SK-N-MC (cell line): ENCODE data around the gene RBKS.
A peak's percentile ranks its signal among the peaks of the same experiment; 100 is the strongest.
"Not testable (repeated sequence)": the region's sequence is repeated elsewhere in the genome, so short reads cannot be mapped to it uniquely, and the experiment has no call there.

Experiments used
- DNase-seq: peaks from one replicate; pipeline ENCODE4 v3.0.0-alpha.2; 2011; ENCODE audit warnings: low read depth, low spot score
- H3K27ac ChIP-seq: fragments of 200-600 bp; sonication (generic); 2 replicates; pipeline ENCODE4 v1.5.1; 2016; ENCODE audit warnings: mixed run types
- H3K36me3 ChIP-seq: fragments of 200-600 bp; sonication (generic); 2 replicates; pipeline ENCODE4 v1.6.1; 2017; ENCODE audit warnings: antibody characterized with exemption, low read length, mixed read lengths; ENCODE audit not compliant: insufficient read depth
- H3K4me3 ChIP-seq: fragments of 200-600 bp; sonication (generic); 2 replicates; pipeline ENCODE4 v1.5.1; 2016
- H3K9ac ChIP-seq: fragments of 200-600 bp; sonication (generic); 2 replicates; pipeline ENCODE4 v1.8.0; 2017; ENCODE audit warnings: mixed run types, mixed read lengths; ENCODE audit not compliant: insufficient read length
- H3K9me3 ChIP-seq: fragments of 200-600 bp; sonication (generic); 2 replicates; pipeline ENCODE4 v1.6.1; 2017; ENCODE audit warnings: low read depth, mild to moderate bottlenecking, antibody characterized with exemption, low read length, moderate library complexity, mixed read lengths
- EZH2 ChIP-seq: fragments of 200-600 bp; sonication (generic); IDR thresholded peaks from one replicate; pipeline ENCODE4 v1.6.1; 2017; ENCODE audit warnings: antibody characterized with exemption
- FOXP2 ChIP-seq: optimal IDR thresholded peaks from 2 replicates; pipeline ENCODE3; 2011; ENCODE audit warnings: mild to moderate bottlenecking, moderate library complexity; ENCODE audit not compliant: insufficient read depth; ENCODE audit errors: extremely low read length, control extremely low read depth
- POLR2AphosphoS5 ChIP-seq: IDR thresholded peaks from 2 replicates; pipeline ENCODE4 v1.6.1; 2012; ENCODE audit warnings: mild to moderate bottlenecking, low read depth, low read length, borderline replicate concordance

RBKS gene

DNA sequence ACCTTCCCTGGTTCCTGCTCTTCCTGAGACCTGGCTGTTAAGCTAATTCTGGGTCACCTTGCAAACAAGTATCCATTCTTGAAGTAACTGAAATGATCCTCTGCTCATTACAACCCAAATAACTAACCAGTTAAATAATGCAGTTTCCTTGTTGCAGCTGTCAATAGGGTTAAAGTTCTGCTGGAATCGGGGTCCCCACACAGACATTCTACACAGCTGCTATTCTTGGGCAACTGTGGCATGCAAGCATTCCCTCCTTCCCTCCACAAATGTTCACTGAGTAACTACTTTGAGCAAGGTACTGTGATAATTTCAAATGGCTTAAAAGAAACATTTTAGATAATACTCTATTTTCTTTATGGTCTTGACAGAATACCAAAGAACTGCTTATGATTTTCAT lies 17.1 kb downstream of the RBKS start:
- no peak overlapping the region for H3K27ac ChIP-seq
- H3K9ac ChIP-seq = no peak overlapping the region
- H3K36me3 ChIP-seq = no peaks in the 10 kb centered on the region
- TF ChIP-seq EZH2 (no peak), FOXP2 (no peak), POLR2AphosphoS5 (no peak)
- DNase-seq = no peak
- H3K9me3 ChIP-seq = no peaks in the 10 kb centered on the region
- no peak overlapping the region for H3K4me3 ChIP-seq

- no peak overlapping the region for H3K4me3 ChIP-seq
- H3K9ac ChIP-seq = no peak overlapping the region
- H3K9me3 ChIP-seq = no peaks in the 10 kb centered on the region
- no peaks in the 10 kb centered on the region for H3K36me3 ChIP-seq
- TF ChIP-seq EZH2 (no peak), FOXP2 (no peak), POLR2AphosphoS5 (no peak)
- no peak for DNase-seq
- H3K27ac ChIP-seq = no peak overlapping the region
These were observed 18.4 kb downstream of the RBKS start for GRCh38 chr2:27871802-27872201.

DNA sequence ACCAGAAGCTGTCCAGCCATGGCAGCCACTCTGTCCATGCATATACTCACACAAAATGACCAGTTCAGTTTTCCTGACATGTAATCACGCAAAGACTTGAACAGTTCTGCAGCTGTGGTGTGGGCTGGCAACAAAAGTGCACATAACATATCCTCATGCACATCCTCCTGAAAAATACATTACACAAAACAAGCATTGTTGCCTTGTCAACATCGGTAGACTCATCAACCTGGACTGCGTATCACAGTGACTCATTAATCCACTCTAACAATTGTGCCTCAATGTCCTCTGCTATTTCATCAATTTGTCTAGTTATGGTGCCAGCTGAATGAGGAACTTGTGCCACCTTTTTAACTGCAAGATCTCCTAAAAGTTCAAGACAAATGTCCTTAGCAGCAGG lies 19.5 kb downstream of the RBKS start:
- H3K27ac ChIP-seq = no peak overlapping the region
- TF ChIP-seq FOXP2 = no peak
- no peak for TF ChIP-seq EZH2
- no peak for TF ChIP-seq POLR2AphosphoS5
- H3K9ac ChIP-seq = no peak overlapping the region
- H3K9me3 ChIP-seq = no peaks in the 10 kb centered on the region
- H3K36me3 ChIP-seq = no peaks in the 10 kb centered on the region
- no peak for DNase-seq
- H3K4me3 ChIP-seq = no peak overlapping the region

DNA sequence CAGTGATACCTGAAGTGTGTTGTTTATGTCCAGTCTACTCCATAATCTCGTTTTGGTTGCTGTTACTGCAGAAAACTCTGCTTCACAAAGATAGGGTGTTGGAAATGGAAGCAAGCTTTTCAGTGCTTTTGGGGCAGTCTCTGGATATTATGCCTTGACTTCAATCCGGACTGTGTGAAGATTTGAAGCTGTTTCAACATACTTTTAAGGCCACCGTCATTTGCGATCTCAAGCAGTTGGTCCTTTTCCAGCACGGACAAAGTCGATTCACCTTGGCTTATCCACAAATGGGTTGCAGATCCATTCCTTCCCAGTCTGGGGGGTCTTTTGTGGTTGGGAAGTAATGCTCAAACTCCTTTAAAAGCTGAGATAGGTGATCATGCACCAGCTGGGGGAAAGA lies 20.4 kb downstream of the RBKS start:
- Histone ChIP-seq H3K4me3 (no peak overlapping the region), H3K36me3 (no peaks in the 10 kb centered on the region), H3K9me3 (no peaks in the 10 kb centered on the region), H3K27ac (no peak overlapping the region), H3K9ac (no peak overlapping the region)
- TF ChIP-seq EZH2 (no peak), POLR2AphosphoS5 (no peak), FOXP2 (no peak)
- DNase-seq = no peak

GRCh38 chr2:27866237-27866636 lies 23.9 kb downstream of the RBKS start:
- Histone ChIP-seq H3K27ac (no peak overlapping the region), H3K36me3 (no peaks in the 10 kb centered on the region), H3K9me3 (no peaks in the 10 kb centered on the region), H3K4me3 (no peak overlapping the region), H3K9ac (no peak overlapping the region)
- no peak for DNase-seq
- TF ChIP-seq FOXP2 (no peak), POLR2AphosphoS5 (no peak), EZH2 (no peak)

DNA sequence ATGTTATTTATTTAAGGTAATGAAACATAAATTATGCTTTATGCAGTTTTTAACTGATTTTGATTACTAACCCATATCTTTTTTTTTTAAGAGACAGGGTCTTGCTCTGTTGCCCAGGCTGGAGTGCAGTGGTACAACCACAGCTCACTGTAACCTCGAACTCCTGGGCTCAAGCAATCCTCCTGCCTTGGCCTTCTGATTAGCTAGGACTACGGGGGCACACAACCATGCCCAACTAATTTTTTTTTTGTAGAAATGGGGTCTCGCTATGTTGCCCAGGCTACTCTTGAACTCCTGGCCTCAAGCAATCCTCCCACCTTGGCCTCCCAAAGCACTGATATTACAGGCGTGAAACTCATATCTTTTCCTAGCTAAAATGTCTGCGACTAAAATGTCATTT lies 26.2 kb downstream of the RBKS start:
- H3K36me3 ChIP-seq, H3K4me3 ChIP-seq, H3K27ac ChIP-seq, H3K9me3 ChIP-seq, H3K9ac ChIP-seq, DNase-seq: not testable (repeated sequence)

DNA sequence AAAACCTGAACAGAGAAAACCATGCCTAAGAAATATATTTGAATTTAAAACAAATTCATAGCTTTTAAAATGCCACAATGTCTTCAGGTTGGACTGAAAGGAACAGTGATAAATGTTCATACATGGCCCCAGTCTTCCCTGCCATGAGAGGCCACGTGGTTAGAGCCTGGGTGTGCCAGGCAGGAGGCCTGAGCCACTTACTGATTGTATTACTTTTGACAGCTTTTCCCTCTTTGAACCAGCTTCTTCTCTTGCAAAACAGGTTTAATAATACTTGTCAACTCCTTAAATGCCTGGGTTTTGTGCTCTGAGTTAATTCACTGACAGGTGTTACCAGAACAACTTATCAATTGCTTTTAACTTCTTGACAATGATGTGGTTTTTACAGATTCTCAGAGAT lies 27.0 kb downstream of the RBKS start:
- no peak for TF ChIP-seq POLR2AphosphoS5
- no peaks in the 10 kb centered on the region for H3K36me3 ChIP-seq
- H3K4me3 ChIP-seq = no peak overlapping the region
- no peak overlapping the region for H3K9ac ChIP-seq
- no peak overlapping the region for H3K27ac ChIP-seq
- peaks cover 3% of the 10 kb centered on the region; the same call in 1 of the 2 replicates for H3K9me3 ChIP-seq
- DNase-seq = no peak

DNA sequence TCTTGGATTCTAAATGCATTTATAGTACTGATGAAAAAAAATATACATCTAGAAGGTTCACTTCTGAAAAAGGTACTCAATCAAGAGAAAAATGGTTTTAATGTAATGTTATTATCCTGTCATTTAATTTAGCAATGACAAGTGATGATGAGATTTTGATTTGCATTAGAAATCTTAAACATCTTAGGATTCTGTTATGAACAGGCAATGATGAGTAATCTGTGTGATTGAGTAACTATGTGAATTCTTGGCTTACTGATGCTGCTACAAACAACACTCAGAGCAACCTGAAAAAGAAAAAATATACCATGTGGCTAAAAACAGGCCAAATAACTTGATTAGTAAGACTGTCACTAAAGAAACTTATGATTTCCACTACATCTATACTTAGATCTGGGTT lies 30.1 kb downstream of the RBKS start:
- no peak overlapping the region for H3K27ac ChIP-seq
- peaks cover 8% of the 10 kb centered on the region; the same call in 1 of the 2 replicates for H3K9me3 ChIP-seq
- H3K9ac ChIP-seq = no peak overlapping the region
- H3K36me3 ChIP-seq = no peaks in the 10 kb centered on the region
- DNase-seq = no peak
- TF ChIP-seq FOXP2 (no peak), EZH2 (no peak), POLR2AphosphoS5 (no peak)
- H3K4me3 ChIP-seq = no peak overlapping the region

DNA sequence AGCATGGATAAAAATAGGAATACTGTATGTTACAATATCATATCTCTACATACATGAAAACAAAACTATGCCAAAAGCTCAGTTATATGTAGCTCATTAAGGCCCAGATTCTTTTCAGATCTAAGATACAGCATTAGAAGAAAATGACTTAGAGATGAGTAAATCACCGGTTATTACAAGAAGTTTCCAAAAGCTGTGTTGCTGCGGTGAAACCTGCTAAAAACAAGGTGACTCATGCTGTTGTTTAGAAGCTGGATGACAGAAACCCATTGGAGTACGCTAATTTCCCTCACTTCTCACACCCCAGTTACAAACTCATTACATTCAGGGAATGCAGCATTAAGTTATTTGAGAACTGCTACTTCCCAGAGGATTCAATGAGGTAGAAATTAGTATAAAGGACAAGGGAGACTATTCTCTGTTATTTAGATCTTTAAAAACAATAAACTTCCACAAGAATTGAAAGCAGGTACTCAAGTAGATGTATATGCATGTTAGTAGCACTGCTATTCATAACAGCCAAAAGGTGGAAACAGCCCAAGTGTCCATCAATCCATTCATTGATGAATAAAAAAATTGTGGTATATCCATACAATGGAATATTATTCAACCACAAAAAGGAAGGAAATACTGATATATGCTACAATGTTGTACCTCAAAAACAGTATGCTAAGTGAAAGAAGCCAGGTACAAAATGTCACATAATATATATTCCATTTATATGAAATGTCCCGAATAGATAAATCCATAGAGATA lies 32.6 kb downstream of the RBKS start:
- Histone ChIP-seq H3K9ac (no peak overlapping the region), H3K4me3 (no peak overlapping the region), H3K9me3 (peaks cover 8% of the 10 kb centered on the region; the same call in 1 of the 2 replicates), H3K27ac (0 out of 2 replicates have a peak overlapping the region, but pooled peaks have one; percentile 70), H3K36me3 (no peaks in the 10 kb centered on the region)
- no peak for TF ChIP-seq FOXP2
- DNase-seq = no peak

GRCh38 chr2:27856956-27857355 lies 33.2 kb downstream of the RBKS start:
- H3K27ac ChIP-seq = peak overlapping the region; percentile 70; the same call in 1 of the 2 replicates

More at GRCh38 chr2:27856956-27857355, 33.2 kb downstream of the RBKS start:
- Histone ChIP-seq H3K4me3 (no peak overlapping the region), H3K9me3 (peaks cover 8% of the 10 kb centered on the region; the same call in 1 of the 2 replicates), H3K9ac (no peak overlapping the region), H3K36me3 (no peaks in the 10 kb centered on the region)
- DNase-seq = no peak
- TF ChIP-seq FOXP2 (no peak), POLR2AphosphoS5 (no peak), EZH2 (no peak)
